MM.1S (cell line): Measurements from ENCODE around the gene CCSER1.

Experiments
- CTCF ChIP-seq: fragments of 300-600 bp; sonication (generic); IDR thresholded peaks from 2 replicates; pipeline ENCODE4 v1.5.1; 2016; ENCODE audit warnings: antibody characterized with exemption, low read length, mixed read lengths
- EZH2 ChIP-seq: fragments of 300-600 bp; sonication (generic); optimal IDR thresholded peaks from 2 replicates; pipeline ENCODE3; 2017; ENCODE audit warnings: low read depth, mild to moderate bottlenecking, antibody characterized with exemption, low read length, mixed read lengths
- EZH2phosphoT487 ChIP-seq: fragments of 300-600 bp; sonication (generic); IDR thresholded peaks from 2 replicates; pipeline ENCODE4 v1.6.1; 2018; ENCODE audit warnings: antibody characterized with exemption, low read length

GRCh38 chr4:90189946-90190345, 62.8 kb downstream of the CCSER1 start:
- TF ChIP-seq CTCF: no peak
- no peak for TF ChIP-seq EZH2phosphoT487
- no peak for TF ChIP-seq EZH2
